ENCODE results near the gene RPS8. TPM values are rescaled to one million over a fixed set of nuclear protein-coding genes. Genes with fewer than 3 reads are reported as not detected.

RPS8 gene
- total RNA-seq, 1 donor from 2014 or later = 1,179 TPM

DNA sequence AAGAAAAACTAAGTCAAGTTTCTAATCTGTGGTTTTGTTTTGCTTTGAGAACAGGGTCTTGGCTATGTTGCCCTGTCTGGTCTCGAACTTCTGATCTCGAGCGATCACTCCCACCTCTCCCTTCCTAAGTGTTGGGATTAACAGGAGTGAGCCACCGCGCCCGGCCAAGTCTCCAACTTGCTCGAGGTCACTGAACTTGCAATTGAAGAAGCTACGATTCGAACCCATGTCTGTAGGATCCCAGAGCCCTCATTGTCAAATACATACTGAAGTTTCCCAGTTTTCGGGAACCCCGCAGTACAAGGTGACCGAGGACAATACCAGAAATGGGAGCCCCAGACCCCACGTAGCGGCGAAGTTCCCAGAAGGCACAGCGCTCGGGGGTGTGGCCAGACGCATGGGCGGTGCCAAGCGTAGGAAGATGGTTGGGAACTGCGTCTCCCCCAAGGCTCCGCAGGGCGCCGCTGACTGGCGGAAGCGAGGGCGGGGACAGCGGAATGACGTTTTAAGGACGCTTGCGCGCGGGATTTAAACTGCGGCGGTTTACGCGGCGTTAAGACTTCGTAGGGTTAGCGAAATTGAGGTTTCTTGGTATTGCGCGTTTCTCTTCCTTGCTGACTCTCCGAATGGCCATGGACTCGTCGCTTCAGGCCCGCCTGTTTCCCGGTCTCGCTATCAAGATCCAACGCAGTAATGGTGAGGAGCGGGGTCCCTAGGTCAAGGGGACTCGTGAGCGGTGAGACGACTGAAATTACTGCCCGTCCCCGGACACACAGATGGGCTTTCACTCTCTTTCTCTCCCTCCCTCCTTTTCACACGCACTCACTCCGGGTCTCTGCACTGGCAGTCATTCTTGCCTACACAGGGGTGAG, 35.8 kb upstream of the RPS8 start, which contains the start of gene KIF2C:
Gene KIF2C (plus strand): TSS at position 531 of the 872 bp plus-strand sequence. CDS start 96 bp downstream, at position 627.
- H3K9me3 Mint-ChIP-seq (ENCODE audit: low read depth) = no peaks in the 10 kb centered on the region
- peaks cover 15% of the 10 kb centered on the region for H3K4me1 Mint-ChIP-seq (ENCODE audit: low read depth)
- peak within 1 kb of the TSS; percentile 97 for H3K27ac Mint-ChIP-seq (ENCODE audit: unreplicated experiment)
- no peaks in the 10 kb centered on the region for H3K27me3 Mint-ChIP-seq (ENCODE audit: low read depth)
- H3K36me3 Mint-ChIP-seq (ENCODE audit: low read depth) = no peaks in the 10 kb centered on the region
- H3K4me3 Mint-ChIP-seq (ENCODE audit: unreplicated experiment) = peak within 1 kb of the TSS; percentile 91
- peak; percentile 13 for TF ChIP-seq CTCF (IDR thresholded peaks at IDR 0.05)
- DNase-seq (ENCODE audit: low spot score) = peak; percentile 98

DNA sequence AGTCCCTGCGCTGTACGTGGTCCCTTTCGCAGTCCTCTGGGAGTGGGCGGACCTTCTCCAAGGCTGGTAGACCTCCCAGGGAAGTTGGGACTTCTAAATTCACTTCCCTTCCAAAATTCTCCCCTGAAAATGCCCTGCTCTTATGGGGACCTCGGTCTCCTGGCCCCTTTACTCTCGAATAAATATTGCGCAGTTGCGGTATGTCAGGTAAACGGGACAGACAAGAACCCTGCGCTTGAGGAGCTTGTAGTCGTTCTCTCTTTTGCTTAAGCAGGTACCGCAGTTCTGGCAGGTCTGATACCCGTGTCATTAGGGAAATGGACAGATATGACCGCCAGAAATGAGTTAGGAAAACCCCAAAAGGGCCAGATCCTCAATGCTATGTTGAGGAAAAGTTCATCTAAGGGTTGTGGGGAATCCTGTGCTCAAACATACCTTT, 35.1 kb upstream of the RPS8 start:
- no peak for DNase-seq (ENCODE audit: low spot score)
- TF ChIP-seq CTCF (IDR thresholded peaks at IDR 0.05) = no peak
- H3K9me3 Mint-ChIP-seq (ENCODE audit: low read depth) = no peaks in the 10 kb centered on the region
- H3K4me1 Mint-ChIP-seq (ENCODE audit: low read depth) = peaks cover 15% of the 10 kb centered on the region
- peak overlapping the region; percentile 97 for H3K27ac Mint-ChIP-seq (ENCODE audit: unreplicated experiment)
- H3K27me3 Mint-ChIP-seq (ENCODE audit: low read depth) = no peaks in the 10 kb centered on the region
- H3K4me3 Mint-ChIP-seq (ENCODE audit: unreplicated experiment) = peak overlapping the region; percentile 91
- no peaks in the 10 kb centered on the region for H3K36me3 Mint-ChIP-seq (ENCODE audit: low read depth)

DNA sequence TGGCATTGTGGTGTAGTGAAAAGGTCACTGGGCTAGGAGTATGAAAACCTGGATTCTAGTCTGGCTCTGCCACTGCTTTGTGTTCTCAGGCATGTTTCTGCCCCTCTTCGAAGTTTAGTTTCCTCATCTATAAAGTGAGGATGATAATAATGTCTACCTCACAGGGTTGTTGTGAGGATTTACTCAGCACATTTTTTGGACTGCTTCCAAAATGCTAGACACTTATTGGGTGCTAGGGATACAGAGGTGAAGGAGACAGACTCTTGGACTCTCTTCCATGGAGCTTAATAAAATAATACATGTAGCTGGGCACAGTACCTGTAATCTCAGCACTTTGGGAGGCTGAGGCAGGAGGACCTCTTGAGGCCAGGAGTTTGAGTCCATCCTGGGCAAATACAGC, 32.1 kb upstream of the RPS8 start:
- Mint-ChIP-seq H3K9me3 (ENCODE audit: low read depth) (no peaks in the 10 kb centered on the region), H3K27me3 (ENCODE audit: low read depth) (no peaks in the 10 kb centered on the region), H3K4me3 (ENCODE audit: unreplicated experiment) (no peak overlapping the region), H3K4me1 (ENCODE audit: low read depth) (peaks cover 15% of the 10 kb centered on the region), H3K27ac (ENCODE audit: unreplicated experiment) (no peak overlapping the region), H3K36me3 (ENCODE audit: low read depth) (no peaks in the 10 kb centered on the region)
- no peak for TF ChIP-seq CTCF (IDR thresholded peaks at IDR 0.05)
- DNase-seq (ENCODE audit: low spot score) = no peak

DNA sequence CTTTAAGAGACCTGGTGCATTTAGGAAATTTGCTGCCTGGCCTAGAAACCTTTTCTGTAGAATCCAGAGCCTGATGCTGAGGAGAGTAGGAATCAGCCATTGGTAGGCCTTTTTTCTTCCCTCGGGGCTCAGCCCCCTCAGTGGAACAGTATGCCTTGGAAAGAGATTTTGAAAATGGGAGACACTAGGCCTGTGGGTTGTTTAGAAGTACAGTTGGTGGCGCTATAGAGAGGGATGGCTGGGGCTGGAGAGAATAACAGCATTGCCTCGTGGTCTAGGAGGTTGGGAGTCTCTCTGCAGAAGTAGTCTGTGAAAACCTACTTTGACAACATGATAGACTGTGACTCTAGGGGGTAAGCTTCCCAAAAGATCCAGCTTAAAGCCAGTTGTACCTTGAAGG, 27.5 kb upstream of the RPS8 start:
- no peak overlapping the region for H3K4me3 Mint-ChIP-seq (ENCODE audit: unreplicated experiment)
- no peaks in the 10 kb centered on the region for H3K36me3 Mint-ChIP-seq (ENCODE audit: low read depth)
- H3K27me3 Mint-ChIP-seq (ENCODE audit: low read depth) = no peaks in the 10 kb centered on the region
- TF ChIP-seq CTCF (IDR thresholded peaks at IDR 0.05) = no peak
- H3K9me3 Mint-ChIP-seq (ENCODE audit: low read depth) = no peaks in the 10 kb centered on the region
- H3K4me1 Mint-ChIP-seq (ENCODE audit: low read depth) = no peaks in the 10 kb centered on the region
- H3K27ac Mint-ChIP-seq (ENCODE audit: unreplicated experiment) = no peak overlapping the region
- no peak for DNase-seq (ENCODE audit: low spot score)

- DNase-seq (ENCODE audit: low spot score) = no peak
- H3K4me1 Mint-ChIP-seq (ENCODE audit: low read depth) = no peaks in the 10 kb centered on the region
- H3K27me3 Mint-ChIP-seq (ENCODE audit: low read depth) = no peaks in the 10 kb centered on the region
- H3K36me3 Mint-ChIP-seq (ENCODE audit: low read depth) = peaks cover 3% of the 10 kb centered on the region
- H3K9me3 Mint-ChIP-seq (ENCODE audit: low read depth) = no peaks in the 10 kb centered on the region
- TF ChIP-seq CTCF (IDR thresholded peaks at IDR 0.05) = no peak
- H3K4me3 Mint-ChIP-seq (ENCODE audit: unreplicated experiment) = no peak overlapping the region
- no peak overlapping the region for H3K27ac Mint-ChIP-seq (ENCODE audit: unreplicated experiment)
Measured at GRCh38 chr1:44757420-44757819, 17.9 kb upstream of the RPS8 start.
